ENCODE measurements around the gene ABCC1. TPM values are rescaled to one million over a fixed set of nuclear protein-coding genes. Genes with fewer than 3 reads are reported as not detected.

ABCC1 gene
- total and polyA plus RNA-seq, 2 of the 8 experiments (the other 6 are each of a cell fraction or from before 2014, with no cell fraction given): 42.6 to 66.8 TPM

DNA sequence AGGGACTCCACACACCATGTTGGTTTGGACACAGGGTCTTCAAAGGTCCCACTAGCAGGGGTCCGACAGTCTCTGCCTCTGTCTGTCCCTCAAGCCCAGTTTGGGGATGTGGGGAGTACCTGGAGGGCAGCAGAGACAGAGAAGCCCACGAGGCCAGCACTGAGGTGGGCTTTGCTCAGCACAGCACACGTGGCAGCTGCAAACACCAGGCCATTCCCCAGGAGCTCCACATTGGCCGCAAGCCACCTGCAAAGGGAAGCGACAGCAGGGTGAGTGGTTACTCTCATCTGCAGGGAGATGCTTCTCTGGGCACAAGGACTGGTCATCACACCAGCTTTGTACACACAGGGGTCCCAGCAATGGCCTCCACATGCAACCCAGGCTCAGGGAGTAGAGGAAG, 211.9 kb downstream of the ABCC1 start (continued):
- TF ChIP-seq CTCF (IDR thresholded peaks at IDR 0.05; ENCODE audit: control extremely low read depth in 1 of 3, insufficient read depth in 1 of 3, low read depth in 1 of 3, low read length in 3 of 3): no peak
- no peak for TF ChIP-seq TBP (IDR thresholded peaks at IDR 0.05; ENCODE audit: low read depth, low read length)
- no peak for TF ChIP-seq KDM4A (IDR thresholded peaks at IDR 0.05; ENCODE audit: low read depth, low read length, severe bottlenecking)
- TF ChIP-seq RAD21 (IDR thresholded peaks at IDR 0.05 in 1 of 2, conservative IDR thresholded peaks at IDR 0.05 in 1 of 2; ENCODE audit: low read depth in 2 of 2, low read length in 2 of 2): no peak
- no peak for TF ChIP-seq CHD7 (IDR thresholded peaks at IDR 0.05; ENCODE audit: insufficient replicate concordance, low read length)
